SK-N-SH (cell line): ENCODE measurements around the gene AK3. TPM values are rescaled to one million over a fixed set of nuclear protein-coding genes. Genes with fewer than 3 reads are reported as not detected.

Source experiments
- CTCF ChIA-PET: fragments of 300-600, 350-600 bp; formaldehyde crosslinking; extraction: SDS; loops from one replicate; lab custom pipeline; 2021; lab: Yijun Ruan, JAX
- POLR2A ChIA-PET: fragments of 350-600 bp; sonication (Branson Sonifier 250); formaldehyde crosslinking; extraction: SDS; loops from one replicate; lab custom pipeline; 2020; ENCODE audit warnings: antibody characterized with exemption, inconsistent platforms; lab: Yijun Ruan, JAX
- DNase-seq: peaks from one replicate; pipeline ENCODE4 v3.0.0; 2012
- H2AFZ ChIP-seq: fragments of 200-600 bp; sonication (generic); 2 replicates; pipeline ENCODE4 v1.8.1; 2016; ENCODE audit warnings: antibody characterized with exemption, mild to moderate bottlenecking, low read depth
- H3F3A ChIP-seq: fragments of 200-600 bp; sonication (generic); replicated peaks from 2 replicates; pipeline ENCODE3; 2016; ENCODE audit warnings: antibody characterized with exemption, mild to moderate bottlenecking; ENCODE audit not compliant: insufficient read depth
- H3K27ac ChIP-seq, 2 experiments: fragments of 200-500 bp in 1 of 2; fragments of 200-600 bp in 1 of 2; sonication (Bioruptor generic) in 1 of 2; sonication (generic), shearing (Covaris generic) in 1 of 2; 2 replicates each; pipeline versions ENCODE4 v1.5.1 to v1.6.1; 2014 to 2016; ENCODE audit warnings: low read depth in 2 of 2, inconsistent platforms in 1 of 2, low read length in 1 of 2, mild to moderate bottlenecking in 1 of 2, mixed read lengths in 1 of 2
- H3K27me3 ChIP-seq: fragments of 200-600 bp; sonication (generic), shearing (Covaris generic); 2 replicates; pipeline ENCODE4 v1.6.1; 2016; ENCODE audit warnings: mixed run types; ENCODE audit not compliant: insufficient read depth
- H3K36me3 ChIP-seq, 2 experiments: fragments of 200-500 bp in 1 of 2; fragments of 200-600 bp in 1 of 2; sonication (Bioruptor generic) in 1 of 2; sonication (generic) in 1 of 2; replicated peaks in 1 of 2; 2 replicates each; pipeline versions ENCODE3 to v1.5.1; 2014 to 2016; ENCODE audit warnings: low read length in 1 of 2, mild to moderate bottlenecking in 1 of 2; ENCODE audit not compliant: insufficient read depth in 2 of 2, control insufficient read depth in 1 of 2
- H3K4me1 ChIP-seq, 2 experiments: fragments of 200-500 bp in 1 of 2; fragments of 200-600 bp in 1 of 2; sonication (Bioruptor generic) in 1 of 2; sonication (generic), shearing (Covaris generic) in 1 of 2; 2 replicates each; pipeline versions ENCODE4 v1.5.1 to v1.6.1; 2014 to 2016; ENCODE audit warnings: low read depth in 1 of 2, low read length in 1 of 2, mixed run types in 1 of 2; ENCODE audit not compliant: insufficient read depth in 2 of 2, control insufficient read depth in 1 of 2
- H3K4me2 ChIP-seq: fragments of 200-600 bp; sonication (generic), shearing (Covaris generic); 2 replicates; pipeline ENCODE4 v1.6.1; 2017; ENCODE audit warnings: mixed run types
- H3K4me3 ChIP-seq, 2 experiments: fragments of 200-500 bp in 1 of 2; fragments of 200-600 bp in 1 of 2; sonication (Bioruptor generic) in 1 of 2; sonication (generic), shearing (Covaris generic) in 1 of 2; 2 replicates each; pipeline versions ENCODE4 v1.5.1 to v1.8.1; 2014 to 2016; ENCODE audit warnings: low read depth in 2 of 2, inconsistent platforms in 1 of 2, low read length in 1 of 2, mild to moderate bottlenecking in 1 of 2, mixed read lengths in 1 of 2, moderate library complexity in 1 of 2
- H3K79me2 ChIP-seq: fragments of 200-600 bp; sonication (generic); 2 replicates; pipeline ENCODE4 v1.8.1; 2017; ENCODE audit warnings: mild to moderate bottlenecking; ENCODE audit not compliant: insufficient read depth
- H3K9ac ChIP-seq: fragments of 200-600 bp; sonication (generic); 2 replicates; pipeline ENCODE4 v1.6.1; 2017; ENCODE audit warnings: mixed run types
- H3K9me2 ChIP-seq: fragments of 200-600 bp; sonication (generic); 2 replicates; pipeline ENCODE4 v1.6.1; 2017; ENCODE audit warnings: mixed run types
- H3K9me3 ChIP-seq: fragments of 200-600 bp; sonication (generic); 2 replicates; pipeline ENCODE4 v1.6.1; 2017; ENCODE audit warnings: mixed run types, mild to moderate bottlenecking, moderate library complexity
- H4K20me1 ChIP-seq: fragments of 200-600 bp; sonication (generic); 2 replicates; pipeline ENCODE4 v1.6.1; 2017; ENCODE audit warnings: mild to moderate bottlenecking, mixed run types; ENCODE audit not compliant: insufficient read depth
- CHD2 ChIP-seq: fragments of 150-350 bp; IDR thresholded peaks from 2 replicates; pipeline ENCODE4 v1.6.1; 2018; ENCODE audit warnings: low read length; ENCODE audit not compliant: partially characterized antibody
- ELF1 ChIP-seq: IDR thresholded peaks from 2 replicates; pipeline ENCODE4 v1.4.0; 2012
- FOXJ3 ChIP-seq: sonication (generic); formaldehyde crosslinking; IDR thresholded peaks from 2 replicates; pipeline ENCODE4 v1.5.1; 2020; ENCODE audit warnings: mild to moderate bottlenecking, missing genetic modification reagents
- GABPA ChIP-seq: IDR thresholded peaks from 2 replicates; pipeline ENCODE4 v1.4.0; 2012; ENCODE audit warnings: low read depth, mild to moderate bottlenecking
- JUND ChIP-seq: IDR thresholded peaks from 2 replicates; pipeline ENCODE4 v1.4.0; 2012
- MXI1 ChIP-seq: IDR thresholded peaks from 2 replicates; pipeline ENCODE4 v1.6.1; 2012; ENCODE audit warnings: mild to moderate bottlenecking, low read depth, low read length, improper control_type of control experiment
- NFIC ChIP-seq: IDR thresholded peaks from 2 replicates; pipeline ENCODE4 v1.4.0; 2012; ENCODE audit warnings: borderline replicate concordance
- POLR2AphosphoS5 ChIP-seq: IDR thresholded peaks from 2 replicates; pipeline ENCODE4 v1.6.1; 2012; ENCODE audit warnings: low read depth, low read length
- RCOR1 ChIP-seq: fragments of 150-350 bp; IDR thresholded peaks from 2 replicates; pipeline ENCODE4 v1.6.1; 2017; ENCODE audit warnings: antibody characterized with exemption, low read length
- RFX5 ChIP-seq: IDR thresholded peaks from 2 replicates; pipeline ENCODE4 v1.6.1; 2012; ENCODE audit warnings: mild to moderate bottlenecking, improper control_type of control experiment, low read length
- SIN3A ChIP-seq: IDR thresholded peaks from 2 replicates; pipeline ENCODE4 v1.6.1; 2012; ENCODE audit warnings: low read depth, mild to moderate bottlenecking, low read length, moderate library complexity, borderline replicate concordance
- TAF1 ChIP-seq: IDR thresholded peaks from 2 replicates; pipeline ENCODE4 v1.6.1; 2012; ENCODE audit warnings: low read depth, mild to moderate bottlenecking, low read length, moderate library complexity, borderline replicate concordance
- TCF12 ChIP-seq: IDR thresholded peaks from 2 replicates; pipeline ENCODE4 v1.4.0; 2012
- TEAD4 ChIP-seq: IDR thresholded peaks from 2 replicates; pipeline ENCODE4 v1.4.0; 2012; ENCODE audit warnings: mild to moderate bottlenecking, borderline replicate concordance; ENCODE audit not compliant: insufficient read depth
- YY1 ChIP-seq: IDR thresholded peaks from 2 replicates; pipeline ENCODE4 v1.4.0; 2012; ENCODE audit warnings: low read depth, mild to moderate bottlenecking
- WGBS: methylation state at CpG from one replicate; pipeline ENCODE4 v1.1.6; 2017; ENCODE audit warnings: low lambda C conversion rate; 5-methylcytosine and 5-hydroxymethylcytosine counted together
- polyA plus RNA-seq, 3 experiments: library from polyadenylated mRNA; depleted of rRNA; stranded (reverse); fragments of >200 nt; gene quantifications; 2 replicates each; pipeline ENCODE4 v1.2.3, GENCODE V29; 2012
- TF ChIP-seq, protein P1 (sequence below): IDR thresholded peaks from 2 replicates; pipeline ENCODE4 v1.4.0; 2012; ENCODE audit warnings: low read depth, borderline replicate concordance
- TF ChIP-seq, protein P2 (sequence below): IDR thresholded peaks from 2 replicates; pipeline ENCODE4 v1.4.0; 2012; ENCODE audit warnings: low read depth
- TF ChIP-seq, protein P3 (sequence below): fragments of 200-600 bp; sonication (generic); IDR thresholded peaks from 2 replicates; pipeline ENCODE4 v1.6.1; 2017; ENCODE audit warnings: antibody characterized with exemption, mild to moderate bottlenecking, moderate library complexity
- TF ChIP-seq, protein P4 (sequence below): fragments of 150-350 bp; IDR thresholded peaks from 2 replicates; pipeline ENCODE4 v1.6.1; 2017; ENCODE audit warnings: antibody characterized with exemption, low read length, low read depth, borderline replicate concordance
- TF ChIP-seq, protein P5 (sequence below): IDR thresholded peaks from 2 replicates; pipeline ENCODE4 v1.4.0; 2012; ENCODE audit warnings: low read depth, borderline replicate concordance
- TF ChIP-seq, protein P6 (sequence below): IDR thresholded peaks from 2 replicates; pipeline ENCODE4; 2012

The AK3 gene
- polyA plus RNA-seq, 1 of the 3 experiments (the other 2 are of a cell fraction): 20.6 TPM

DNA sequence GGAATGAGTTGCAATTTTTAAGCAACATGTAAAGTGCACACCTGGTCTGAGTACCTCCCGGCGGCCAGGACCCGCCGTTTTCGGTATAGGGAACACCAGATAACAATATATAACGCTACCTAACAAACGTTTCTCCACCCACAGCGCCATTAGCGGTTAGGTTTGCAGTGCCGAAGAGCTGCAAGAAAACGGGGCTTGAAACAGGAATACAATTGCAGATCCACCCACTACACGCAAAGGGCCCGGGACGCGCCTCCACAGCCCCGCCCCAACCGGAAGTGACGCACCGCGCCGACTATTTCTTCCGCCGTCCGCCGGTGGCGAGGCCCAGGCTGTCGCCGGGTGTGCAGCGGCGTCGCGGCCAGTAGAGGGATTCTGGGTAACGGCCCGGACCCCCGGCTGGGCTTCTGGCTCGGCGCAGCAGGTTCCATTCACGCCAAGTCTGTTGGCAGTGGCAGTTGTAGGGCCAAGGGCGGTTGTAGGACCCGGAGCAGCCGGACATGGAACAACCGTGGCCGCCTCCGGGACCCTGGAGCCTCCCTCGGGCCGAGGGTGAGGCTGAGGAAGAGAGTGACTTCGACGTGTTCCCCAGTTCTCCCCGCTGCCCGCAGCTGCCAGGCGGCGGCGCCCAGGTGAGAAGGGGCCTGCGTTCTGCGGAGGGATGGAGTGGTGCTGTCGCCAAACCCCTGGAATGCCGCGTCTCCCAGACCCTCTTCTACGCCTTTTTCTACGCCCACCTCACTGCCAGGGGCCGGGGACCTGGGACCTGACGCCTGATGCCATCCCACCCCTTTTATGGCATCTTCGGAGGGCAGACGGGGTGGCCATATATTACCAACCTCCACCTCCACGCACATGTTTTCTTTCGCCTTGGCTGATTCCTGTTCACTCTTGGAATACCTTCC, 61.5 kb downstream of the AK3 start, which contains the start of gene CDC37L1:
TSS of gene CDC37L1 (plus strand) at position 302 of the 905 bp plus-strand sequence. CDS start at position 501, 199 bp downstream.
- Histone ChIP-seq H3K27me3 (no peaks in the 10 kb centered on the region), H3K27ac (peak within 1 kb of the TSS; percentile 96 to 97), H3K9me3 (no peaks in the 10 kb centered on the region), H3K36me3 (peaks cover 0 to 3% of the 10 kb centered on the region in 2 experiments), H3K9me2 (no peaks in the 10 kb centered on the region), H3F3A (peaks cover 14% of the 10 kb centered on the region), H3K9ac (peak within 1 kb of the TSS; percentile 91), H3K4me1 (peaks cover 3 to 5% of the 10 kb centered on the region in 2 experiments; a peak in 3 of 4 replicates), H3K79me2 (peaks cover 48% of the 10 kb centered on the region), H2AFZ (peak within 1 kb of the TSS; percentile 88), H3K4me2 (peak within 1 kb of the TSS; percentile 95), H4K20me1 (no peaks in the 10 kb centered on the region), H3K4me3 (peak within 1 kb of the TSS; percentile 80 to 85)
- DNase-seq: peak; percentile 93
- ChIA-PET POLR2A (interaction anchor here (1.0 to 1.4 kb wide), 6 partner anchors 14 to 61 kb away, joined by 3 to 17 read pairs (median 5); partner anchors contain the start of genes PLPP6 and SPATA6L), CTCF (interaction anchor here (0.6 to 1.4 kb wide), 3 partner anchors 17 to 113 kb away, joined by 3 to 6 read pairs (median 3); partner anchors contain the start of genes PLPP6 and RCL1)
- TF ChIP-seq FOXJ3 (CRISPR knock-in tag) (0 out of 2 replicates have a peak, but pooled peaks have one; percentile 28), MXI1 (peak; percentile 80), YY1 (peak; percentile 72; the same call in 1 of the 2 replicates), SIN3A (peak; percentile 92), RFX5 (0 out of 2 replicates have a peak, but pooled peaks have one; percentile 53), NFIC (no peak), TCF12 (0 out of 2 replicates have a peak, but pooled peaks have one; percentile 14), TEAD4 (no peak), TAF1 (peak; percentile 97), JUND (no peak), RCOR1 (0 out of 2 replicates have a peak, but pooled peaks have one; percentile 48), ELF1 (peak; percentile 76), GABPA (peak; percentile 90), POLR2AphosphoS5 (peak; percentile 99), CHD2 (peak; percentile 64)
- TF ChIP-seq, protein P1, sequence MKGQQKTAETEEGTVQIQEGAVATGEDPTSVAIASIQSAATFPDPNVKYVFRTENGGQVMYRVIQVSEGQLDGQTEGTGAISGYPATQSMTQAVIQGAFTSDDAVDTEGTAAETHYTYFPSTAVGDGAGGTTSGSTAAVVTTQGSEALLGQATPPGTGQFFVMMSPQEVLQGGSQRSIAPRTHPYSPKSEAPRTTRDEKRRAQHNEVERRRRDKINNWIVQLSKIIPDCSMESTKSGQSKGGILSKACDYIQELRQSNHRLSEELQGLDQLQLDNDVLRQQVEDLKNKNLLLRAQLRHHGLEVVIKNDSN: no peak; the same call in 1 of the 2 replicates
- TF ChIP-seq, protein P2, sequence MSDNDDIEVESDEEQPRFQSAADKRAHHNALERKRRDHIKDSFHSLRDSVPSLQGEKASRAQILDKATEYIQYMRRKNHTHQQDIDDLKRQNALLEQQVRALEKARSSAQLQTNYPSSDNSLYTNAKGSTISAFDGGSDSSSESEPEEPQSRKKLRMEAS: peak; percentile 73; the same call in 1 of the 2 replicates
- TF ChIP-seq, protein P3, sequence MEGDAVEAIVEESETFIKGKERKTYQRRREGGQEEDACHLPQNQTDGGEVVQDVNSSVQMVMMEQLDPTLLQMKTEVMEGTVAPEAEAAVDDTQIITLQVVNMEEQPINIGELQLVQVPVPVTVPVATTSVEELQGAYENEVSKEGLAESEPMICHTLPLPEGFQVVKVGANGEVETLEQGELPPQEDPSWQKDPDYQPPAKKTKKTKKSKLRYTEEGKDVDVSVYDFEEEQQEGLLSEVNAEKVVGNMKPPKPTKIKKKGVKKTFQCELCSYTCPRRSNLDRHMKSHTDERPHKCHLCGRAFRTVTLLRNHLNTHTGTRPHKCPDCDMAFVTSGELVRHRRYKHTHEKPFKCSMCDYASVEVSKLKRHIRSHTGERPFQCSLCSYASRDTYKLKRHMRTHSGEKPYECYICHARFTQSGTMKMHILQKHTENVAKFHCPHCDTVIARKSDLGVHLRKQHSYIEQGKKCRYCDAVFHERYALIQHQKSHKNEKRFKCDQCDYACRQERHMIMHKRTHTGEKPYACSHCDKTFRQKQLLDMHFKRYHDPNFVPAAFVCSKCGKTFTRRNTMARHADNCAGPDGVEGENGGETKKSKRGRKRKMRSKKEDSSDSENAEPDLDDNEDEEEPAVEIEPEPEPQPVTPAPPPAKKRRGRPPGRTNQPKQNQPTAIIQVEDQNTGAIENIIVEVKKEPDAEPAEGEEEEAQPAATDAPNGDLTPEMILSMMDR: peak; percentile 60
- TF ChIP-seq, protein P4, sequence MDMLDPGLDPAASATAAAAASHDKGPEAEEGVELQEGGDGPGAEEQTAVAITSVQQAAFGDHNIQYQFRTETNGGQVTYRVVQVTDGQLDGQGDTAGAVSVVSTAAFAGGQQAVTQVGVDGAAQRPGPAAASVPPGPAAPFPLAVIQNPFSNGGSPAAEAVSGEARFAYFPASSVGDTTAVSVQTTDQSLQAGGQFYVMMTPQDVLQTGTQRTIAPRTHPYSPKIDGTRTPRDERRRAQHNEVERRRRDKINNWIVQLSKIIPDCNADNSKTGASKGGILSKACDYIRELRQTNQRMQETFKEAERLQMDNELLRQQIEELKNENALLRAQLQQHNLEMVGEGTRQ: no peak
- TF ChIP-seq, protein P5, sequence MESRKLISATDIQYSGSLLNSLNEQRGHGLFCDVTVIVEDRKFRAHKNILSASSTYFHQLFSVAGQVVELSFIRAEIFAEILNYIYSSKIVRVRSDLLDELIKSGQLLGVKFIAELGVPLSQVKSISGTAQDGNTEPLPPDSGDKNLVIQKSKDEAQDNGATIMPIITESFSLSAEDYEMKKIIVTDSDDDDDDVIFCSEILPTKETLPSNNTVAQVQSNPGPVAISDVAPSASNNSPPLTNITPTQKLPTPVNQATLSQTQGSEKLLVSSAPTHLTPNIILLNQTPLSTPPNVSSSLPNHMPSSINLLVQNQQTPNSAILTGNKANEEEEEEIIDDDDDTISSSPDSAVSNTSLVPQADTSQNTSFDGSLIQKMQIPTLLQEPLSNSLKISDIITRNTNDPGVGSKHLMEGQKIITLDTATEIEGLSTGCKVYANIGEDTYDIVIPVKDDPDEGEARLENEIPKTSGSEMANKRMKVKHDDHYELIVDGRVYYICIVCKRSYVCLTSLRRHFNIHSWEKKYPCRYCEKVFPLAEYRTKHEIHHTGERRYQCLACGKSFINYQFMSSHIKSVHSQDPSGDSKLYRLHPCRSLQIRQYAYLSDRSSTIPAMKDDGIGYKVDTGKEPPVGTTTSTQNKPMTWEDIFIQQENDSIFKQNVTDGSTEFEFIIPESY: no peak
- TF ChIP-seq, protein P6, sequence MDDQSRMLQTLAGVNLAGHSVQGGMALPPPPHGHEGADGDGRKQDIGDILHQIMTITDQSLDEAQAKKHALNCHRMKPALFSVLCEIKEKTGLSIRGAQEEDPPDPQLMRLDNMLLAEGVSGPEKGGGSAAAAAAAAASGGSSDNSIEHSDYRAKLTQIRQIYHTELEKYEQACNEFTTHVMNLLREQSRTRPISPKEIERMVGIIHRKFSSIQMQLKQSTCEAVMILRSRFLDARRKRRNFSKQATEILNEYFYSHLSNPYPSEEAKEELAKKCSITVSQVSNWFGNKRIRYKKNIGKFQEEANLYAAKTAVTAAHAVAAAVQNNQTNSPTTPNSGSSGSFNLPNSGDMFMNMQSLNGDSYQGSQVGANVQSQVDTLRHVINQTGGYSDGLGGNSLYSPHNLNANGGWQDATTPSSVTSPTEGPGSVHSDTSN: 0 out of 2 replicates have a peak, but pooled peaks have one; percentile 22
- 2% methylated on average over 24 of the region's 66 CpGs for WGBS
